Pulmonary artery endothelial cell (primary cell): ENCODE results near the gene COL21A1. TPM values are rescaled to one million over a fixed set of nuclear protein-coding genes. Genes with fewer than 3 reads are reported as not detected.

Experiments used
- DNase-seq: peaks from one replicate; pipeline ENCODE4 v3.0.0-alpha.2; 2011; ENCODE audit warnings: low read depth, low spot score
- total RNA-seq: library from RNA; depleted of rRNA; stranded (reverse); fragments of >200 nt; gene quantifications from 2 replicates; pipeline ENCODE4 v1.2.3, GENCODE V29; 2014

The COL21A1 gene
- total RNA-seq, 1 donor from 2014 or later, result 0.13 TPM

GRCh38 chr6:56050530-56051201, 196.7 kb downstream of the COL21A1 start:
- no peak for DNase-seq

- no peak for DNase-seq
Observed at GRCh38 chr6:56048601-56049000, 198.8 kb downstream of the COL21A1 start.

GRCh38 chr6:56047931-56048540, 199.3 kb downstream of the COL21A1 start:
- DNase-seq, result no peak

- DNase-seq, result peak; percentile 88
Observed at GRCh38 chr6:56046576-56046975, 200.8 kb downstream of the COL21A1 start.

- peak; percentile 15 for DNase-seq
Observed at GRCh38 chr6:56043761-56044160, 203.6 kb downstream of the COL21A1 start.

- DNase-seq, result no peak
Observed at GRCh38 chr6:56043076-56043475, 204.3 kb downstream of the COL21A1 start.

- no peak for DNase-seq
Observed at GRCh38 chr6:56041591-56041990, 205.8 kb downstream of the COL21A1 start.

GRCh38 chr6:56040889-56041301, 206.5 kb downstream of the COL21A1 start:
- DNase-seq, result no peak

GRCh38 chr6:56040223-56040622, 207.2 kb downstream of the COL21A1 start:
- DNase-seq, result no peak

GRCh38 chr6:56038764-56039163, 208.6 kb downstream of the COL21A1 start:
- DNase-seq, result no peak

- no peak for DNase-seq
Observed at GRCh38 chr6:56037601-56038000, 209.8 kb downstream of the COL21A1 start.

- no peak for DNase-seq
Observed at GRCh38 chr6:56036916-56037600, 210.3 kb downstream of the COL21A1 start.

GRCh38 chr6:56033401-56033800, 214.0 kb downstream of the COL21A1 start:
- no peak for DNase-seq

GRCh38 chr6:56032715-56033260, 214.6 kb downstream of the COL21A1 start:
- no peak for DNase-seq

- DNase-seq, result no peak
Observed at GRCh38 chr6:56027865-56028264, 219.5 kb downstream of the COL21A1 start.

- DNase-seq, result peak; percentile 20
Observed at GRCh38 chr6:56026455-56027180, 220.8 kb downstream of the COL21A1 start.

- peak; percentile 74 for DNase-seq
Observed at GRCh38 chr6:56025795-56026194, 221.6 kb downstream of the COL21A1 start.

GRCh38 chr6:56024931-56025330, 222.4 kb downstream of the COL21A1 start:
- peak; percentile 22 for DNase-seq

- DNase-seq, result no peak
Observed at GRCh38 chr6:56023829-56024228, 223.6 kb downstream of the COL21A1 start.

GRCh38 chr6:56022678-56023077, 224.7 kb downstream of the COL21A1 start:
- DNase-seq, result no peak

- DNase-seq, result no peak
Observed at GRCh38 chr6:56021943-56022342, 225.4 kb downstream of the COL21A1 start.

- DNase-seq, result no peak
Observed at GRCh38 chr6:56019973-56020372, 227.4 kb downstream of the COL21A1 start.
